OCI-LY7 (cell line): ENCODE measurements around the gene CD58. TPM values are rescaled to one million over a fixed set of nuclear protein-coding genes. Genes with fewer than 3 reads are reported as not detected.

Source experiments
- BruUV-seq: library from RNA; stranded (reverse); fragments of 400-500 nt; replicated peaks from 2 replicates; lab custom pipeline; 2021; lab: Mats Ljungman, UMichigan
- CTCF ChIA-PET: fragments of 300-600 bp; sonication (Branson Sonifier 250); formaldehyde crosslinking; loops from one replicate; lab custom pipeline; 2022; ENCODE audit warnings: antibody characterized with exemption; ENCODE audit not compliant: unreplicated experiment; lab: Charles Lee
- POLR2A ChIA-PET: fragments of 300-600 bp; sonication (Branson Sonifier 250); formaldehyde crosslinking; loops from one replicate; lab custom pipeline; 2022; ENCODE audit warnings: antibody characterized with exemption; lab: Charles Lee
- DNase-seq: peaks from one replicate; pipeline ENCODE4 v3.0.0-alpha.2; 2015; ENCODE audit warnings: low spot score
- H2AFZ ChIP-seq: fragments of 200-600 bp; sonication (generic), shearing (Covaris generic); 2 replicates; pipeline ENCODE4 v1.6.1; 2014; ENCODE audit warnings: mild to moderate bottlenecking, antibody characterized with exemption, low read length, moderate library complexity
- H3K27ac ChIP-seq: fragments of 200-600 bp; sonication (generic); 2 replicates; pipeline ENCODE4 v1.5.1; 2014; ENCODE audit warnings: mixed run types, low read depth, mild to moderate bottlenecking, moderate library complexity, low read length, inconsistent platforms; ENCODE audit not compliant: poor library complexity, severe bottlenecking
- H3K36me3 ChIP-seq: fragments of 200-600 bp; sonication (generic); 2 replicates; pipeline ENCODE4 v1.6.1; 2014; ENCODE audit warnings: mild to moderate bottlenecking, antibody characterized with exemption, low read length, moderate library complexity, mixed read lengths; ENCODE audit not compliant: insufficient read depth
- H3K4me1 ChIP-seq: fragments of 200-600 bp; sonication (generic); 2 replicates; pipeline ENCODE4 v1.5.1; 2014; ENCODE audit warnings: mild to moderate bottlenecking, low read length; ENCODE audit not compliant: insufficient read depth, poor library complexity, severe bottlenecking
- H3K4me2 ChIP-seq: fragments of 200-600 bp; sonication (generic); 2 replicates; pipeline ENCODE4 v1.6.1; 2014; ENCODE audit warnings: mild to moderate bottlenecking, low read length
- H3K4me3 ChIP-seq: fragments of 200-600 bp; sonication (generic); 2 replicates; pipeline ENCODE4 v1.5.1; 2014; ENCODE audit warnings: mild to moderate bottlenecking, low read depth, low read length; ENCODE audit not compliant: poor library complexity, severe bottlenecking
- H3K79me2 ChIP-seq: fragments of 200-600 bp; sonication (generic); 2 replicates; pipeline ENCODE4 v1.6.1; 2016; ENCODE audit warnings: low read depth, mild to moderate bottlenecking, low read length, moderate library complexity, mixed read lengths; ENCODE audit not compliant: insufficient read depth
- H3K9me2 ChIP-seq: fragments of 200-600 bp; sonication (generic); 2 replicates; pipeline ENCODE4 v1.6.1; 2016; ENCODE audit warnings: mild to moderate bottlenecking, low read length, mixed read lengths; ENCODE audit not compliant: insufficient read depth
- H3K9me3 ChIP-seq: fragments of 200-600 bp; sonication (generic); 2 replicates; pipeline ENCODE4 v1.6.1; 2014; ENCODE audit warnings: mild to moderate bottlenecking, mixed run types, low read length, mixed read lengths
- H4K20me1 ChIP-seq: fragments of 200-600 bp; sonication (generic); 2 replicates; pipeline ENCODE4 v1.6.1; 2014; ENCODE audit warnings: mild to moderate bottlenecking, antibody characterized with exemption, low read length, moderate library complexity, mixed read lengths; ENCODE audit not compliant: insufficient read depth
- CTCF ChIP-seq: fragments of 200-600 bp; sonication (generic); conservative IDR thresholded peaks from 2 replicates; pipeline ENCODE4 v1.5.1; 2014; ENCODE audit warnings: mild to moderate bottlenecking, antibody characterized with exemption, low read length, moderate library complexity, mixed read lengths
- EZH2phosphoT487 ChIP-seq: fragments of 200-600 bp; sonication (generic); IDR thresholded peaks from 2 replicates; pipeline ENCODE4 v1.6.1; 2018; ENCODE audit warnings: low read depth, borderline replicate concordance, mild to moderate bottlenecking, mixed run types, antibody characterized with exemption, low read length, moderate library complexity, mixed read lengths
- intact Hi-C: fragments of 100-400 bp; cut with micrococcal nuclease; formaldehyde crosslinking; loops from one replicate; pipeline ENCODE4 v1.10.0; 2022; ENCODE audit not compliant: unreplicated experiment
- total RNA-seq, 2 experiments: library from RNA; depleted of rRNA in 1 of 2; stranded (reverse); fragments of >200 nt in 1 of 2; shearing (Covaris generic) in 1 of 2; gene quantifications; 2 replicates each; pipeline ENCODE4 v1.2.3, GENCODE V29; 2014 to 2022

Gene CD58
- total RNA-seq, 2 experiments from 2014 or later = 3.3 TPM; not detected in 1

GRCh38 chr1:116518400-116518799 is 52.4 kb downstream of the CD58 start:
- H3K9me3 ChIP-seq = no peaks in the 10 kb centered on the region
- TF ChIP-seq EZH2phosphoT487 (no peak), CTCF (no peak)
- CTCF ChIA-PET = interaction anchor here (0.6 kb wide), 1 partner anchor 101 kb away, joined by 3 read pairs; no protein-coding TSS in a partner anchor
- H3K4me2 ChIP-seq = no peak overlapping the region
- DNase-seq = no peak
- H3K4me3 ChIP-seq = no peak overlapping the region
- POLR2A ChIA-PET = no interaction called here
- H3K79me2 ChIP-seq = no peaks in the 10 kb centered on the region
- H3K9me2 ChIP-seq = no peaks in the 10 kb centered on the region
- H4K20me1 ChIP-seq = no peaks in the 10 kb centered on the region
- H3K4me1 ChIP-seq = no peaks in the 10 kb centered on the region
- intact Hi-C loops = no loop called here
- H3K36me3 ChIP-seq = no peaks in the 10 kb centered on the region
- no peak overlapping the region for H2AFZ ChIP-seq
- no peak overlapping the region for H3K27ac ChIP-seq
- BruUV-seq = no TSS peak

- POLR2A ChIA-PET = no interaction called here
- no peaks in the 10 kb centered on the region for H3K79me2 ChIP-seq
- no peak overlapping the region for H3K4me2 ChIP-seq
- no peaks in the 10 kb centered on the region for H4K20me1 ChIP-seq
- no peak for DNase-seq
- no peaks in the 10 kb centered on the region for H3K4me1 ChIP-seq
- no peaks in the 10 kb centered on the region for H3K36me3 ChIP-seq
- no peak overlapping the region for H3K4me3 ChIP-seq
- H3K9me3 ChIP-seq = no peaks in the 10 kb centered on the region
- CTCF ChIA-PET = interaction anchor here (0.8 kb wide), 1 partner anchor 377 kb away, joined by 3 read pairs; no protein-coding TSS in a partner anchor
- H2AFZ ChIP-seq = no peak overlapping the region
- intact Hi-C loops = no loop called here
- no TSS peak for BruUV-seq
- TF ChIP-seq CTCF (no peak), EZH2phosphoT487 (no peak)
- no peak overlapping the region for H3K27ac ChIP-seq
- H3K9me2 ChIP-seq = no peaks in the 10 kb centered on the region
These were observed 54.2 kb downstream of the CD58 start for GRCh38 chr1:116516631-116517030.

- intact Hi-C loops = no loop called here
- no peak overlapping the region for H3K4me3 ChIP-seq
- CTCF ChIA-PET = interaction anchor here (0.8 kb wide), 1 partner anchor 376 kb away, joined by 3 read pairs; no protein-coding TSS in a partner anchor
- H3K9me2 ChIP-seq = no peaks in the 10 kb centered on the region
- no peaks in the 10 kb centered on the region for H3K79me2 ChIP-seq
- POLR2A ChIA-PET = no interaction called here
- no peak overlapping the region for H3K4me2 ChIP-seq
- H3K27ac ChIP-seq = no peak overlapping the region
- H4K20me1 ChIP-seq = no peaks in the 10 kb centered on the region
- no TSS peak for BruUV-seq
- H3K4me1 ChIP-seq = no peaks in the 10 kb centered on the region
- H2AFZ ChIP-seq = no peak overlapping the region
- no peaks in the 10 kb centered on the region for H3K36me3 ChIP-seq
- no peaks in the 10 kb centered on the region for H3K9me3 ChIP-seq
- DNase-seq = no peak
- TF ChIP-seq CTCF (no peak), EZH2phosphoT487 (no peak)
These were observed 55.1 kb downstream of the CD58 start for GRCh38 chr1:116515702-116516101.
